GM13977 (cell line): Measurements from ENCODE around the gene ZNF415.

Experiments
- DNase-seq: peaks from one replicate; pipeline ENCODE4 v3.0.0; 2012; ENCODE audit warnings: low spot score
- CTCF ChIP-seq: IDR thresholded peaks from 2 replicates; pipeline ENCODE4 v1.5.1; 2012; ENCODE audit warnings: mild to moderate bottlenecking, control low read depth; ENCODE audit not compliant: insufficient read depth; ENCODE audit errors: extremely low read depth, missing control alignments
- in situ Hi-C: fragments of 300-500 bp; cut with MboI; formaldehyde crosslinking; loops from one replicate; pipeline ENCODE4 v1.12.0; 2022; ENCODE audit warnings: low sequenced_read_pairs, low pct_unique_long_range_greater_than_20kb, mixed read lengths, inconsistent platforms; ENCODE audit not compliant: unreplicated experiment

ZNF415 gene

GRCh38 chr19:53160350-53160749 lies 27.6 kb upstream of the ZNF415 start:
- DNase-seq = no peak
- in situ Hi-C loops = no loop called here
- no peak for TF ChIP-seq CTCF

- DNase-seq = peak; percentile 29
- TF ChIP-seq CTCF = no peak
- in situ Hi-C loops = no loop called here
Measured at GRCh38 chr19:53158119-53158656, 25.5 kb upstream of the ZNF415 start.

GRCh38 chr19:53157626-53158025 lies 24.9 kb upstream of the ZNF415 start:
- TF ChIP-seq CTCF = no peak
- no peak for DNase-seq
- in situ Hi-C loops = no loop called here

- no peak for TF ChIP-seq CTCF
- in situ Hi-C loops = no loop called here
- no peak for DNase-seq
Measured at GRCh38 chr19:53156850-53157249, 24.1 kb upstream of the ZNF415 start.

GRCh38 chr19:53147645-53148044 lies 14.9 kb upstream of the ZNF415 start:
- in situ Hi-C loops = no loop called here
- TF ChIP-seq CTCF = no peak
- DNase-seq = no peak

- DNase-seq = no peak
- in situ Hi-C loops = no loop called here
- no peak for TF ChIP-seq CTCF
Measured at GRCh38 chr19:53140351-53140750, 7.6 kb upstream of the ZNF415 start.

GRCh38 chr19:53136432-53136831 lies 3.7 kb upstream of the ZNF415 start:
- in situ Hi-C loops = no loop called here
- DNase-seq = no peak
- TF ChIP-seq CTCF = no peak
